Endothelial cell of umbilical vein (primary cell): ENCODE measurements around the gene SUMO4. TPM values are rescaled to one million over a fixed set of nuclear protein-coding genes. Genes with fewer than 3 reads are reported as not detected.

Experiments
- BruUV-seq: library from RNA; stranded (reverse); fragments of 400-500 nt; replicated peaks from 2 replicates; lab custom pipeline; 2021; lab: Mats Ljungman, UMichigan
- CTCF ChIA-PET: fragments of 300-600, 350-600 bp; sonication (Branson Sonifier 250); formaldehyde crosslinking; loops from one replicate; lab custom pipeline; 2021; ENCODE audit warnings: antibody characterized with exemption, inconsistent platforms; lab: Charles Lee
- POLR2A ChIA-PET: fragments of 300-600, 350-600 bp; sonication (Branson Sonifier 250); formaldehyde crosslinking; loops from one replicate; lab custom pipeline; 2021; ENCODE audit warnings: antibody characterized with exemption, inconsistent platforms; lab: Charles Lee
- DNase-seq: peaks from one replicate; pipeline ENCODE4 v3.0.0-alpha.2; 2011; ENCODE audit warnings: low read depth, low spot score
- FAIRE-seq: peaks from 2 replicates; lab custom pipeline; 2011; peaks lifted over from hg19 to GRCh38; lab: Jason Lieb, UNC
- H2AFZ ChIP-seq: 2 replicates; pipeline ENCODE4 v1.6.0; 2012; ENCODE audit warnings: low read depth, low read length, control low read depth, inconsistent platforms
- H3K27ac ChIP-seq: 2 replicates; pipeline ENCODE4 v1.5.1; 2011; ENCODE audit warnings: low read depth, mild to moderate bottlenecking, control low read depth, low read length, moderate library complexity; ENCODE audit not compliant: insufficient read depth
- H3K27me3 ChIP-seq, 2 experiments: 2 replicates each; pipeline versions ENCODE4 v1.6.0 to v1.6.1; 2011; ENCODE audit warnings: low read length in 2 of 2, mixed read lengths in 1 of 2; ENCODE audit not compliant: control insufficient read depth in 2 of 2, insufficient read depth in 2 of 2
- H3K36me3 ChIP-seq, 2 experiments: 2 replicates in 1 of 2; 3 replicates in 1 of 2; pipeline ENCODE4 v1.5.1; 2011; ENCODE audit warnings: low read length in 2 of 2, mild to moderate bottlenecking in 1 of 2, moderate library complexity in 1 of 2; ENCODE audit not compliant: control insufficient read depth in 2 of 2, insufficient read depth in 2 of 2; ENCODE audit errors: extremely low read depth in 1 of 2
- H3K4me1 ChIP-seq: 3 replicates; pipeline ENCODE4 v1.5.1; 2011; ENCODE audit warnings: mild to moderate bottlenecking, low read length; ENCODE audit not compliant: control insufficient read depth, insufficient read depth; ENCODE audit errors: extremely low read depth
- H3K4me2 ChIP-seq: 2 replicates; pipeline ENCODE4 v1.6.1; 2011; ENCODE audit warnings: low read length, control low read depth, mixed read lengths; ENCODE audit not compliant: insufficient read depth
- H3K4me3 ChIP-seq, 3 experiments: fragments of 200-600 bp in 1 of 3; sonication (generic), shearing (Covaris generic) in 1 of 3; replicated peaks in 1 of 3; 2 replicates each; pipeline ENCODE4 v1.5.1; 2011 to 2016; ENCODE audit warnings: control low read depth in 3 of 3, low read length in 3 of 3, mild to moderate bottlenecking in 2 of 3, inconsistent platforms in 1 of 3, low read depth in 1 of 3, moderate library complexity in 1 of 3; ENCODE audit not compliant: insufficient read depth in 1 of 3
- H3K79me2 ChIP-seq: 2 replicates; pipeline ENCODE4 v1.6.0; 2012; ENCODE audit warnings: low read length, inconsistent platforms; ENCODE audit not compliant: control insufficient read depth, insufficient read depth
- H3K9ac ChIP-seq: replicated peaks from 2 replicates; pipeline ENCODE3; 2011; ENCODE audit warnings: low read length, control low read depth; ENCODE audit not compliant: insufficient read depth; ENCODE audit errors: extremely low read depth
- H3K9me1 ChIP-seq: replicated peaks from 3 replicates; pipeline ENCODE4 v1.6.0; 2011; ENCODE audit warnings: mild to moderate bottlenecking, low read length; ENCODE audit not compliant: control insufficient read depth, insufficient read depth; ENCODE audit errors: extremely low read depth
- H3K9me3 ChIP-seq: replicated peaks from 2 replicates; pipeline ENCODE4 v1.5.1; 2012; ENCODE audit warnings: low read length, inconsistent platforms; ENCODE audit not compliant: control insufficient read depth, insufficient read depth
- H4K20me1 ChIP-seq: replicated peaks from 2 replicates; pipeline ENCODE3; 2011; ENCODE audit warnings: mild to moderate bottlenecking, low read length; ENCODE audit not compliant: control insufficient read depth, insufficient read depth; ENCODE audit errors: extremely low read depth
- EZH2 ChIP-seq: IDR thresholded peaks from 2 replicates; pipeline ENCODE4 v1.6.1; 2012; ENCODE audit warnings: borderline replicate concordance, low read depth, mild to moderate bottlenecking, moderate library complexity, low read length, inconsistent platforms; ENCODE audit not compliant: severe bottlenecking
- FOS ChIP-seq: IDR thresholded peaks from 2 replicates; pipeline ENCODE4 v1.6.1; 2011; ENCODE audit warnings: mild to moderate bottlenecking, low read length, moderate library complexity, borderline replicate concordance; ENCODE audit not compliant: insufficient read depth
- GATA2 ChIP-seq: IDR thresholded peaks from 2 replicates; pipeline ENCODE4 v1.7.0; 2011; ENCODE audit warnings: low read depth, mild to moderate bottlenecking, moderate library complexity, mixed read lengths, low read length; ENCODE audit not compliant: insufficient read length, insufficient read depth
- JUN ChIP-seq: IDR thresholded peaks from 2 replicates; pipeline ENCODE4 v1.6.1; 2011; ENCODE audit warnings: borderline replicate concordance, low read depth; ENCODE audit not compliant: insufficient read length, insufficient read depth
- MYC ChIP-seq: IDR thresholded peaks from one replicate; pipeline ENCODE4 v1.6.1; 2011; ENCODE audit warnings: mild to moderate bottlenecking, low read depth, low read length
- POLR2A ChIP-seq: IDR thresholded peaks from 2 replicates; pipeline ENCODE4 v1.6.1; 2012; ENCODE audit warnings: low read depth, mild to moderate bottlenecking, control low read depth, low read length
- POLR2AphosphoS5 ChIP-seq: IDR thresholded peaks from 2 replicates; pipeline ENCODE4 v1.6.1; 2012; ENCODE audit warnings: low read depth, mild to moderate bottlenecking, control low read depth, low read length, moderate library complexity; ENCODE audit not compliant: insufficient read depth
- dilution Hi-C: fragments of 300-500 bp; cut with MboI; formaldehyde crosslinking; loops from one replicate; pipeline ENCODE4 v1.15.0; 2019; ENCODE audit warnings: low sequenced_read_pairs; ENCODE audit not compliant: extremely low pct_ligation_motif_present
- intact Hi-C: fragments of 100-400 bp; cut with micrococcal nuclease; formaldehyde crosslinking; loops from one replicate; pipeline ENCODE4 v1.10.0; 2022
- polyA plus RNA-seq, 4 experiments: library from polyadenylated mRNA; depleted of rRNA in 3 of 4; stranded (reverse) in 3 of 4; unstranded in 1 of 4; fragments of >200 nt; gene quantifications; 2 replicates each; pipeline versions ENCODE4 v1.2.1 to v1.2.3, GENCODE V29; 2011 to 2012; ENCODE audit warnings: missing spikeins in 1 of 4
- total RNA-seq: library from RNA; stranded (reverse); gene quantifications from 2 replicates; pipeline ENCODE4 v1.2.3, GENCODE V29; 2021
- TF ChIP-seq, protein P1 (sequence below): IDR thresholded peaks from 2 replicates; pipeline ENCODE4 v1.6.1; 2011; ENCODE audit not compliant: insufficient read depth, insufficient read length
- TF ChIP-seq, protein P2 (sequence below), 2 donors: IDR thresholded peaks; 1 replicate in 1 of 2; 2 replicates in 1 of 2; pipeline ENCODE4 v1.5.1; 2011; ENCODE audit warnings: low read length in 2 of 2, mild to moderate bottlenecking in 2 of 2, moderate library complexity in 2 of 2, control low read depth in 1 of 2, inconsistent platforms in 1 of 2, low read depth in 1 of 2; ENCODE audit not compliant: insufficient read depth in 1 of 2; ENCODE audit errors: extremely low read depth in 1 of 2

The SUMO4 gene
- total and polyA plus RNA-seq, 2 donors (not counting 3 experiments of a cell fraction or from before 2014, with no cell fraction given): 0.10 to 2.6 TPM

DNA sequence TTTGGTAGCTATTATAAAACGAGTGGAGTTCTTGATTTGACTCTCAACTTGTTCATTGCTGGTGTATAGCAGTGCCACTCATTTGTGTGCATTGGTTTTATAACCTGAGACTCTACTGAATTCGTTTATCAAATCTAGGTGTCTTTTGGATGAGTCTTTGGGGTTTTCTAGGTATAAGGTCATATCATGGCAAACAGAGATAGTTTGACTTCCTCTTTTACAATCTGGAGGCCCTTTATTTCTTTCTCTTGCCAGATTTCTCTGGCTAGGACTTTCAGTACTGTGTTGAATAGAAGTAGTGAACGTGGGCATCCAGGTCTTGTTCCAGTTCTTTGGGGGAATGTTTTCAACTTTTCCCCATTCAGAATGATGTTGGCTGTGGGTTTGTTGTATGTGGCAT is 38.8 kb downstream of the SUMO4 start:
- FAIRE-seq (no peak), DNase-seq (no peak)
- Histone ChIP-seq H3K79me2 (no peaks in the 10 kb centered on the region), H3K27ac (no peak overlapping the region), H3K9me1 (no peaks in the 10 kb centered on the region), H3K4me2 (no peak overlapping the region), H3K9me3 (no peaks in the 10 kb centered on the region), H4K20me1 (no peaks in the 10 kb centered on the region), H3K4me1 (no peaks in the 10 kb centered on the region), H3K27me3 (no peaks in the 10 kb centered on the region), H3K36me3 (no peaks in the 10 kb centered on the region), H2AFZ (no peak overlapping the region), H3K9ac (no peak overlapping the region), H3K4me3 (no peak overlapping the region)
- dilution Hi-C loops: no loop called here
- intact Hi-C loops: no loop called here
- POLR2A ChIA-PET: no interaction called here
- TF ChIP-seq EZH2: no peak
- TF ChIP-seq GATA2: no peak
- no peak for TF ChIP-seq POLR2AphosphoS5
- TF ChIP-seq FOS: no peak
- TF ChIP-seq POLR2A: no peak
- TF ChIP-seq, protein P1, sequence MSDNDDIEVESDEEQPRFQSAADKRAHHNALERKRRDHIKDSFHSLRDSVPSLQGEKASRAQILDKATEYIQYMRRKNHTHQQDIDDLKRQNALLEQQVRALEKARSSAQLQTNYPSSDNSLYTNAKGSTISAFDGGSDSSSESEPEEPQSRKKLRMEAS: no peak
- no peak for TF ChIP-seq MYC
- TF ChIP-seq JUN: no peak
- TF ChIP-seq, protein P2, sequence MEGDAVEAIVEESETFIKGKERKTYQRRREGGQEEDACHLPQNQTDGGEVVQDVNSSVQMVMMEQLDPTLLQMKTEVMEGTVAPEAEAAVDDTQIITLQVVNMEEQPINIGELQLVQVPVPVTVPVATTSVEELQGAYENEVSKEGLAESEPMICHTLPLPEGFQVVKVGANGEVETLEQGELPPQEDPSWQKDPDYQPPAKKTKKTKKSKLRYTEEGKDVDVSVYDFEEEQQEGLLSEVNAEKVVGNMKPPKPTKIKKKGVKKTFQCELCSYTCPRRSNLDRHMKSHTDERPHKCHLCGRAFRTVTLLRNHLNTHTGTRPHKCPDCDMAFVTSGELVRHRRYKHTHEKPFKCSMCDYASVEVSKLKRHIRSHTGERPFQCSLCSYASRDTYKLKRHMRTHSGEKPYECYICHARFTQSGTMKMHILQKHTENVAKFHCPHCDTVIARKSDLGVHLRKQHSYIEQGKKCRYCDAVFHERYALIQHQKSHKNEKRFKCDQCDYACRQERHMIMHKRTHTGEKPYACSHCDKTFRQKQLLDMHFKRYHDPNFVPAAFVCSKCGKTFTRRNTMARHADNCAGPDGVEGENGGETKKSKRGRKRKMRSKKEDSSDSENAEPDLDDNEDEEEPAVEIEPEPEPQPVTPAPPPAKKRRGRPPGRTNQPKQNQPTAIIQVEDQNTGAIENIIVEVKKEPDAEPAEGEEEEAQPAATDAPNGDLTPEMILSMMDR (IDR thresholded peaks at IDR 0.05; ENCODE audit: extremely low read depth in 1 of 2, insufficient read depth in 1 of 2, low read depth in 1 of 2, low read length in 2 of 2): no peak
- CTCF ChIA-PET: interaction anchor here (0.6 to 1.1 kb wide), 2 partner anchors 357 to 410 kb away, joined by 3 read pairs; no protein-coding TSS in a partner anchor
- no TSS peak for BruUV-seq
